Activated naive CD4-positive, alpha-beta T cell treated with anti-CD3 and anti-CD28 coated beads, Interleukin-2, amount 50 U/mL, for 72 hours (primary cell): ENCODE data around the gene BRI3BP. TPM values are rescaled to one million over a fixed set of nuclear protein-coding genes. Genes with fewer than 3 reads are reported as not detected.

Experiments used
- ATAC-seq, 2 donors: fragments of 150-1000 bp; cut with Tn5 transposase; 2 replicates each; pipeline ENCODE4 v1.10.0; 2021; ENCODE audit warnings: mild to moderate bottlenecking in 2 of 2, moderate library complexity in 2 of 2
- DNase-seq, 2 donors: peaks; one replicate each; pipeline ENCODE4 v3.0.0; 2021 to 2022; ENCODE audit warnings: low spot score in 2 of 2
- H3K27ac Mint-ChIP-seq, 2 donors: one replicate each; pipeline ENCODE4 v1.8.0; 2022; ENCODE audit warnings: mild to moderate bottlenecking in 2 of 2, mixed read lengths in 2 of 2
- H3K36me3 Mint-ChIP-seq, 2 donors: one replicate each; pipeline ENCODE4 v1.8.0; 2022; ENCODE audit warnings: mixed read lengths in 2 of 2
- H3K9me3 Mint-ChIP-seq, 2 donors: one replicate each; pipeline ENCODE4 v1.8.0; 2022; ENCODE audit warnings: mixed read lengths in 2 of 2
- total RNA-seq, 2 donors: library from RNA; stranded (reverse); gene quantifications; one replicate each; pipeline ENCODE4 v1.2.3, GENCODE V29; 2022

BRI3BP gene
- total RNA-seq, result 10 to 100 TPM in 1 of 2 donors, 1 to 10 TPM in 1; 9.2 to 28.0 TPM

GRCh38 chr12:124993626-124994436 lies at the start of gene BRI3BP:
Gene BRI3BP, plus strand, starts transcription at chr12:124993645. Its CDS starts 146 bp downstream, at chr12:124993791.
- Mint-ChIP-seq H3K36me3 (peaks cover 16 to 21% of the 10 kb centered on the region in 2 donors), H3K9me3 (no peaks in the 10 kb centered on the region), H3K27ac (peak within 1 kb of the TSS; percentile 90 to 92)
- DNase-seq (peak; percentile 48 to 71), ATAC-seq (peak; percentile 54 to 56)

- no peaks in the 10 kb centered on the region for H3K9me3 Mint-ChIP-seq
- H3K27ac Mint-ChIP-seq, result peak overlapping the region in 1 of 2 donors; percentile 87
- H3K36me3 Mint-ChIP-seq, result no peaks in the 10 kb centered on the region
- ATAC-seq (no peak), DNase-seq (no peak)
These were observed 47.0 kb upstream of the BRI3BP start for GRCh38 chr12:124946447-124946793.

- H3K36me3 Mint-ChIP-seq, result no peaks in the 10 kb centered on the region
- no peak for ATAC-seq
These were observed 46.4 kb upstream of the BRI3BP start for GRCh38 chr12:124947013-124947412.

GRCh38 chr12:124947561-124948398 lies 45.7 kb upstream of the BRI3BP start:
- H3K27ac Mint-ChIP-seq, result no peak overlapping the region
- no peak for DNase-seq
- no peak for ATAC-seq
- H3K9me3 Mint-ChIP-seq, result no peaks in the 10 kb centered on the region
- H3K36me3 Mint-ChIP-seq, result no peaks in the 10 kb centered on the region

More at GRCh38 chr12:124947013-124947412, 46.4 kb upstream of the BRI3BP start:
- no peak for DNase-seq
- no peak overlapping the region for H3K27ac Mint-ChIP-seq
- H3K9me3 Mint-ChIP-seq, result no peaks in the 10 kb centered on the region

- Mint-ChIP-seq H3K27ac (no peak overlapping the region), H3K9me3 (no peaks in the 10 kb centered on the region), H3K36me3 (no peaks in the 10 kb centered on the region)
- ATAC-seq (no peak), DNase-seq (no peak)
These were observed 44.4 kb upstream of the BRI3BP start for GRCh38 chr12:124949066-124949465.

GRCh38 chr12:124949779-124950728 lies 43.4 kb upstream of the BRI3BP start:
- DNase-seq (no peak), ATAC-seq (no peak)
- peak overlapping the region in 1 of 2 donors; percentile 31 for H3K27ac Mint-ChIP-seq
- no peaks in the 10 kb centered on the region for H3K36me3 Mint-ChIP-seq
- H3K9me3 Mint-ChIP-seq, result no peaks in the 10 kb centered on the region

GRCh38 chr12:124952295-124952694 lies 41.1 kb upstream of the BRI3BP start:
- peaks cover 0 to 2% of the 10 kb centered on the region in 2 donors for H3K36me3 Mint-ChIP-seq
- H3K9me3 Mint-ChIP-seq, result no peaks in the 10 kb centered on the region
- ATAC-seq, result no peak

GRCh38 chr12:124952801-124953200 lies 40.6 kb upstream of the BRI3BP start:
- H3K9me3 Mint-ChIP-seq, result no peaks in the 10 kb centered on the region
- peak overlapping the region; percentile 18 to 29 for H3K27ac Mint-ChIP-seq
- no peak for ATAC-seq
- no peak for DNase-seq
- H3K36me3 Mint-ChIP-seq, result peaks cover 0 to 7% of the 10 kb centered on the region in 2 donors

More at GRCh38 chr12:124952295-124952694, 41.1 kb upstream of the BRI3BP start:
- no peak for DNase-seq
- H3K27ac Mint-ChIP-seq, result peak overlapping the region in 1 of 2 donors; percentile 18

GRCh38 chr12:124953689-124954405 lies 39.6 kb upstream of the BRI3BP start:
- DNase-seq (no peak), ATAC-seq (no peak)
- H3K27ac Mint-ChIP-seq, result no peak overlapping the region
- no peaks in the 10 kb centered on the region for H3K9me3 Mint-ChIP-seq
- peaks cover 0 to 10% of the 10 kb centered on the region in 2 donors for H3K36me3 Mint-ChIP-seq

GRCh38 chr12:124954771-124955170 lies 38.7 kb upstream of the BRI3BP start:
- H3K9me3 Mint-ChIP-seq, result no peaks in the 10 kb centered on the region
- H3K27ac Mint-ChIP-seq, result no peak overlapping the region
- DNase-seq, result no peak
- ATAC-seq, result no peak
- peaks cover 0 to 10% of the 10 kb centered on the region in 2 donors for H3K36me3 Mint-ChIP-seq

- Mint-ChIP-seq H3K27ac (no peak overlapping the region), H3K9me3 (no peaks in the 10 kb centered on the region), H3K36me3 (peaks cover 5 to 16% of the 10 kb centered on the region in 2 donors)
- no peak for ATAC-seq
- no peak for DNase-seq
These were observed 36.9 kb upstream of the BRI3BP start for GRCh38 chr12:124956571-124956970.

GRCh38 chr12:124961055-124961454 lies 32.4 kb upstream of the BRI3BP start:
- H3K36me3 Mint-ChIP-seq, result peaks cover 18 to 29% of the 10 kb centered on the region in 2 donors

GRCh38 chr12:124963211-124963610 lies 30.2 kb upstream of the BRI3BP start:
- no peak overlapping the region for H3K27ac Mint-ChIP-seq
- no peaks in the 10 kb centered on the region for H3K9me3 Mint-ChIP-seq
- ATAC-seq (no peak), DNase-seq (no peak)
- H3K36me3 Mint-ChIP-seq, result peaks cover 20 to 22% of the 10 kb centered on the region in 2 donors

More at GRCh38 chr12:124961055-124961454, 32.4 kb upstream of the BRI3BP start:
- Mint-ChIP-seq H3K9me3 (no peaks in the 10 kb centered on the region), H3K27ac (no peak overlapping the region)
- DNase-seq (no peak), ATAC-seq (no peak)

GRCh38 chr12:124964251-124964650 lies 29.2 kb upstream of the BRI3BP start:
- Mint-ChIP-seq H3K36me3 (peaks cover 20 to 22% of the 10 kb centered on the region in 2 donors), H3K9me3 (no peaks in the 10 kb centered on the region), H3K27ac (no peak overlapping the region)
- ATAC-seq, result no peak
- DNase-seq, result no peak

- Mint-ChIP-seq H3K36me3 (peaks cover 19 to 22% of the 10 kb centered on the region in 2 donors), H3K27ac (no peak overlapping the region), H3K9me3 (no peaks in the 10 kb centered on the region)
- ATAC-seq, result peak in 1 of 2 donors; percentile 31
- DNase-seq, result no peak
These were observed 28.5 kb upstream of the BRI3BP start for GRCh38 chr12:124964836-124965462.
